Measurements from ENCODE around the gene SNX21.
"Not testable (repeated sequence)": the region's sequence is repeated elsewhere in the genome, so short reads cannot be mapped to it uniquely, and the experiment has no call there.

SNX21 gene

GRCh38 chr20:45851501-45851900, 17.9 kb downstream of the SNX21 start:
- DNase-seq, result no peak

- no peak for DNase-seq
Observed at GRCh38 chr20:45852326-45852725, 18.7 kb downstream of the SNX21 start.

GRCh38 chr20:45853484-45853883, 19.9 kb downstream of the SNX21 start:
- DNase-seq, result no peak

GRCh38 chr20:45857114-45857881, 23.7 kb downstream of the SNX21 start, which contains the start of the genes ACOT8 and ZSWIM3:
Gene ACOT8 (minus strand): TSS chr20:45857392. CDS start chr20:45857315, 77 bp downstream.
Gene ZSWIM3 (plus strand): TSS chr20:45857614. CDS start chr20:45857826, 212 bp downstream.
- DNase-seq, result peak; percentile 99

GRCh38 chr20:45857882-45858216, 24.2 kb downstream of the SNX21 start:
- DNase-seq, result no peak

GRCh38 chr20:45859916-45860315, 26.3 kb downstream of the SNX21 start:
- DNase-seq, result no peak

- DNase-seq, result no peak
Observed at GRCh38 chr20:45860560-45861220, 27.1 kb downstream of the SNX21 start.

- peak; percentile 44 for DNase-seq
Observed at GRCh38 chr20:45861221-45862075, 27.8 kb downstream of the SNX21 start.

GRCh38 chr20:45863543-45864470, 30.2 kb downstream of the SNX21 start:
- DNase-seq, result peak; percentile 42

- DNase-seq, result no peak
Observed at GRCh38 chr20:45866454-45866853, 32.9 kb downstream of the SNX21 start.

- no peak for DNase-seq
Observed at GRCh38 chr20:45867136-45867818, 33.7 kb downstream of the SNX21 start.

GRCh38 chr20:45867819-45868176, 34.2 kb downstream of the SNX21 start:
- DNase-seq, result no peak

- no peak for DNase-seq
Observed at GRCh38 chr20:45872626-45873025, 39.0 kb downstream of the SNX21 start.

- DNase-seq, result no peak
Observed at GRCh38 chr20:45873409-45874103, 40.0 kb downstream of the SNX21 start.

- DNase-seq, result not testable (repeated sequence)
Observed at GRCh38 chr20:45874104-45874481, 40.5 kb downstream of the SNX21 start.

- no peak for DNase-seq
Observed at GRCh38 chr20:45874576-45874975, 41.0 kb downstream of the SNX21 start.

GRCh38 chr20:45878076-45878761, 44.6 kb downstream of the SNX21 start:
- DNase-seq, result no peak

- DNase-seq, result peak; percentile 98
Observed at GRCh38 chr20:45880988-45881788, 47.6 kb downstream of the SNX21 start, which contains the start of gene ZSWIM1. Gene ZSWIM1 (plus strand): TSS chr20:45881227. CDS start chr20:45882593, 1,366 bp downstream.

GRCh38 chr20:45882469-45883099, 49.0 kb downstream of the SNX21 start:
- DNase-seq, result no peak

All from DMS153 (cell line).